Stimulated activated CD8-positive, alpha-beta memory T cell treated with anti-CD3 and anti-CD28 coated beads, Interleukin-12 subunit alpha, Interleukin-12 subunit beta, amount 100 ng/mL, for 1 hour (primary cell): Measurements from ENCODE around the gene MEGF6.

Experiments used
- DNase-seq: peaks from one replicate; pipeline ENCODE4 v3.0.0-alpha.2; 2020; ENCODE audit warnings: low read depth

MEGF6 gene

DNA sequence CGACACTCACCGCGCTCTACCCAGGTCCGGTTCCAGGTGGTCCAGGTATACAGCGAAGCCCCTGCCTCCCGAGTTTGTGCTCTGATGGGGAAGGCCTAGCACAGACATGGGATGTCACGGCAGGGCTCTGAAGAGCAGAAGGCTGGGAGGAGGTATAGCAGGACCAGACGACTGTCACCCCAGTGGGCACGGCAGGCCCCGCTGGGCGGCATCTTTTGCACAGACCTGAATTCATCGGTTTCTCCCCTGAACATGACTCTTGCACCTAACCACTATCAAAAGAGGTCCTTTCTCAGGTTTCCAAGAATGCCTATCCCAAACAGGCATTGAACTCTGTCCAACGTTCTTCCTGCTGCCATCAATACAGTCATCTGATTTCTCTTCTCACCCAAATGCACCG lies 126.3 kb downstream of the MEGF6 start:
- DNase-seq, result no peak

DNA sequence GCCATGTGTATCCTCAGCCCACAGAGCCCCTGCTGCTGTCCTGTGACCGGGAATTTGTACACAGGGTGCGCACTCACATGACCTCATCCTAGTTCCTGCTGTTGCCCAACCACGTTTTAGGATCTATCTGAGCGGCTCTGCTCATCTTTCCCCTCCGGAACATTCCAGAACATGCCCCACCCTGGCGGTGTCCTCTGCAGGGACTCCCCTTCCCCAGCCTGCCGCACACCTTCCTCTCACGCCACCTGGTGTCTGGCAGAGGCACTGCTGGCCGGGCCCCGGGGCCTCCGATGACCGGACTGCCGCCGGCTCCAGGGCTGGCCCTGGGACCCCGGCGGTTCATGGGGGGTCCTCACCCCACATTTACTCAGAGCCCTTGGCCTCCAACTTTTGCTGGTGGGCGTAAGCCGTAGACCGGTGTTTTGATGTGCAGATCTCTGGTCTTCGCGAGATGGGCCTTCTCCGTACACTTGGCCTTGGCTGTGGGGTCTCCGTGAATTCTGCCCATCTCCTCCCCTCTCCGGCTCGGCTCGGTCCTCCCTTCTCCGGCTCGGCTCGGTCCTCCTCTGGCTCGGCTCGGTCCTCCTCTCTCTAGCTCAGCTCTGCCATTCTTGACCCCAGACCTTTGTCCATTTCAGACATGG lies 127.4 kb downstream of the MEGF6 start:
- no peak for DNase-seq

DNA sequence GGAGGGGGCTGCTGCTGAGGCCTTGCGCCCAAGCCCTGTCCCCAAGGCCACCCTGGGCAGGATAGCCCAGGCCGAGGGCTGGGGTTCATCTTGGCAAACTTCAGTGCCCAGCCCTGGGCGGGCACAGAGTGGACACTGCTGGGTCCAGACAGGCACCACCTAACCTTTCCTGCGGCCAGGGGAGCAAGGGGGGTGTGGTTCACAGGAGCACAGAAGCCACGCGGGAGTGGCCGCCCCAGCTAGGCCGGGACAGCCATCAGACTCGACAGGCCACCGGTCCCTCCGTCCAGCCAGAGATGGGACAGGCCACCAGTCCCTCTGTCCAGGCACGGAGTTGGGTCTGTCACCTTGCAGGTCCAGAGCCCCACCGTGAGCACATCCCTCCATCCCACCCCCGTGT lies 127.9 kb downstream of the MEGF6 start:
- DNase-seq, result no peak

DNA sequence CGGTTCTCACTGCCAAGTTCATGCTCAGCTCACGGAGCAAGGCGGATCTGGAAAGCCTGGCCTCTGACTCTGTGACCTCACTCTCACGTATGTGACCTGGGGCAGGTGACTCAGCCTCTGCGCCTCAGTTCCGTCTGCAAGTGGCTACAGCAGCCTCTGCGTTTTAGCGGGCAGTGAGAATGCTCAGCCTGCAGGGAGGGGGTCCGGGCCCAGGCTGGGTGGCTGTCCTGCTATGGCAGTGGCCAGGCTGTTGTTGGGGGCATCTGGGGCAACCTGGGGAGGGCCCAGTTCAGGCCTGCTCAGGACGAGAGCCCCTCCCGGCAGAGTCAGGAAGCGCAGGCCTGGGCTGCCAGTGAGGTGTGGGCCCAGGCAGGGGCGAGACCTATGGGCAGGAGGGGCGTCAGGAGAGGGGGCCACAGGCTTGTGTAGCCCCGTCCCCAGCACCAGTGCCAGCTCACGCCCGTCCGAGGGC lies 128.9 kb downstream of the MEGF6 start:
- no peak for DNase-seq

DNA sequence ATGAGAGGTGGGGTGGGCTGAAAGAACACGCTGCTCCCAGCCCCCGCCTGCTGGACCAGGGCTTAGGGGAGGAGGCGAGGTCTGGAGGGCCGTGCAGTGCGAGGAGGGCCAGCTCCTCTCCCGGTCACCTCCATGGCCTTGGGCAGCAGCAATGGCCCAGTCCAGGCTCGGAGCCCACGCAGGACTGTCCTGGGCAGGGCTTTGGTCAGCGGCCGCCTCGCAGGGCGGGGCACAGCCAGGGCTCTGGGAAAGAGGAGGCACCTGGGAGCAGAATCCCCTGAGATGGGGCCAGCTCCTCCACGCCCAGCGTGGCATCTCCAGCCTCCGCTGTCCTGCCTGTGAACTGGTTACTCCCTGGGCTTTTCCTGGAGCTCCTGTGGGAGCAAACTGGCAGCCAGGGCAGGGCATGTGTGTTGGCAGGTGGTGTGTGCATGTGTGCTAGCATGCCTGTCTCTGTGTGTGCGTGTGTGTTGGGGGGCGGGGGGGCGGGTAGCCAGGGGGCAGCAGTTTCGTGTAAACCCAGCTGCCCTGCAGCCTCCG lies 129.4 kb downstream of the MEGF6 start:
- DNase-seq, result no peak

DNA sequence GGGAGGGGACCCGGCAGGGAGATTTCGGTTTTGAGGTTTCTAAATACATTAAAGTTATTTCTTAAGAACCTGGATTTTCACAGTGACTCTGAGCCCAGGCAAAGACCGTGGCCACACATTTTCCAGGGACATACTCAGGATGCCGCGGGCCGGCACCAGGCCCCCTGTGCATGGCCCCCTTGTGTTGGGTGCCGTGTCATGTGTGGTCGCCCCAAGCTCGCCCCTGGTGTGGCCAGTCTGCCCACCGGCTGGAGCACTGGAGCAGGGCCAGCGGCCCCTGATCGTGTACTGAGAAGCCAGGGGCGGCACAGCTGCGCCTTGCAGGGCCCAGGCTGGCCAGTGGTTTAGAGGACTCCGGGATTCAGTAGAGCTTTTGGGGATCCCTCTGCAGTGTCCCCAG lies 130.3 kb downstream of the MEGF6 start:
- no peak for DNase-seq

DNA sequence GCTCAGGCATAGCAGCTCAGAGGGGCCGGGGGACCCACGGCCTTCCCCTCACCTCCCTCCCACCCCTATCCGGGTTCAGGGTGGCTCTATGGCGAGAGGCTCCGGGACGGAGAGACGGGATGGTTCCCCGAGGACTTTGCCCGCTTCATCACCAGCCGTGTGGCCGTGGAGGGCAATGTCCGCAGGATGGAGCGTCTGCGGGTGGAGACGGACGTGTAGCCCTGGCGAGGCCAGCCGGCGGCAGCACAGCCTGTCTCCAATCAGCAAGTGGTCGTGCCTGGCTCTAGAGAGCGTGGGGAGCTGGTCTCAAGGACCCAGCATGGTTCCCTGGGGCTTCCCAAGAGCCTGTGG lies 131.0 kb downstream of the MEGF6 start:
- DNase-seq, result no peak

DNA sequence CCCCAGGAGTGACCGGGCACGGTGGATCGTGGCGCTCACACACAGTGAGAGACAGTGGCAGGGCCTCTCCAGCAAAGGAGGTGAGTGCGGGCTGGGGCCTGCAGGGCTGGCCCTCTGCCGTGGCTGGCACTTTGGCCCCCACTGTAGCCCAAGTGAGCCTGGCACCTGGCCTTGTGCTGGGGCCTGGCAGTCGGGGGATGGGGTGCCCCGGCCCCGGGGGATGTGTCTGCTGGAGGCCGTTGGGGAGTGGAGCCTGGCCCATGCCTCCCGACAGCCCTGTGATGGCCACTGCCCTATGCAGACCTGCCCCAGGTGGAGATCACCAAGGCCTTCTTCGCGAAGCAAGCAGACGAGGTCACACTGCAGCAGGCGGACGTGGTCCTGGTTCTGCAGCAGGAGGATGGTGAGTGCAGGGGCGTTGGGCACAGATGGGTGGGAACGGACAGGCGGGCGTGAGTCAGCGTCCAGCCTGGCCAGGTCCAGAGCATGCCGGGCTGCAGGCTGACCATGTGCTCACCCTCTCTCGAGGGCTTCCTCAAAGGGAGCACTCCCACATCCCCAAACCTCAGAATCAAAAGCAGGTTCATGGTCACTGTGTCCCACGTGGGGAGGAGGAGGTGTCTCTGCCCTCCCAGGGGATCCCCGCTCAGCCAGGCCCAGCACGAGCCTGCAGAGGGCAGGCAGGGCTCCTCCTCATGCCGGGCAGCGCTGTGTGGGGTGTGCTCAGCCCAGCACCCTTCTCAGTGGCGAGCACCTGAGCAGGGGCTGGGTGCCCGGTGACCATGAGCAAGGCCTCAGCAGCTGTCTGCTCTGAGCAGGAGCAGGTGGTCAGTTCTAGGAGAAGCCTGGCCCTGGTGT lies 131.6 kb downstream of the MEGF6 start:
- DNase-seq, result no peak

DNA sequence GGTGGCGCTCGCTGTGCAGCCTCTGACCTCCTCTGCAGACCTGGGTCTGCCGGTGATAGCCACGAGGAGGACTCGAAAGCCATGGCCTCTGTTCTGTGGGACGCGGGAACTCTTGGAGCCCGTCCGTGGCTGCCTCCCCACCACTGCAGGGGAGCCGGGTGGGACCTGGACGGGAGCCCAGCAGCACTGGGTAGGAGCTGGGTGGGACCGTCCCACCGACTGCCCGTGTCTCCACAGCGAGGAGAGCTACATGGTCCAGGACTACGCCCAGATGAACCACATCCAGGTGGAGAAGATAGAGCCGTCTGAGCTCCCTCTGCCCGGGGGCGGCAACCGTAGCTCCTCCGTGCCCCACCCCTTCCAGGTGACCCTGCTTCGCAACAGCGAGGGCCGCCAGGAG lies 133.1 kb downstream of the MEGF6 start:
- DNase-seq, result no peak

DNA sequence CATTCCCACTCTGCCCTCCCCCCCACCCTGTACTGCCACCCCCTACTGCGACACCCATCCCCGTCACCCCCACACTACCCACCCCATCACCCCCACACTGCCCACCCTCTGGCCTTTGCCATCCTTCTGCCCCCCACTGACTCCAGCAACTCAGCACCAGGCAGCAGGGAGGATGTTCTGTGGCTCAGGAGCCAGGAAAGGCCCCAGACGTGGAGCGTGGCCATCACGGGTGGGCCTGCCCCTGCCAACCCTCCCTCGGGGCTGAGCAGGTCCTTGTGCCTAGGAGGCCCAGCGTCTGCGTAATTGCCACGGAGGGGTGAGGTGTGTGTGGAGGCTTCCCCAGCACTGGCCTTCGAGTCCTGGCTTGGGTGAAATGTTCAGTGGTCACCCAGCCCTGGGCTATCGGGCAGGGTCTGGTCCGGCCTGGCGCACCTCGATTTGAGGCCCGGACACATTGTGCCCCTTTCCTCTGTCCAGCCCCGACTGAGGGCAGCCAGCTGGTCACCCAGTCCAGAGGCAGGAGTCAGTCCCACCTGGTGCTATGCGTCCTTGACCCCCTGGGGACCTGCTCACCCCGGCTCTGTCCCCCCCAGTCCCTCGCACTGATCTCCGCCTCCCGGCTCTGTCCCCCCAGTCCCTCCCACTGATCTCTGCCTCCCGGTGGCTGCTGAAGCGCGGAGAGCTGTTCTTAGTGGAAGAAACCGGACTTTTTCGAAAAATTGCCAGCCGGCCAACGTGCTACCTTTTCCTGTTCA lies 133.9 kb downstream of the MEGF6 start:
- no peak for DNase-seq

DNA sequence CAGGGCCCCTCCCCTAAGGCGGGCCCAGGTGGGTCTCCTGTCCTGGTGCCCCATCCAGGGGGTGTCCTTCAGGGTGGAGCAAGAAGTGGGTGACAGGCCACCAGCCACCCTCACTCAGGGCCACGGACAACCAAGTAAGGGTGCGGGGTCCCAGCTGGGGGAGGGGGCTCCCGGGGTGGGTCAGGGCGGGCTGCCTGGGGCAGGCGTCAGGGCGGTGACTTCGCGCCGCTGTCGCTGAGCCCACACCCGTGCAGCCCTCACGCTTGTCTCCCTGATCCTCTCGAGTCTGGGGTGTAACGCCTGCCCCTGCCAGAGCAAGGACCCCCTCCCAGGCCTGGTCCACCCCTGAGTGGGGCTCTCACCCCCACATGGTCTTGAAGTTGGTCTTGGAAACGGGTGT lies 134.6 kb downstream of the MEGF6 start:
- no peak for DNase-seq

DNA sequence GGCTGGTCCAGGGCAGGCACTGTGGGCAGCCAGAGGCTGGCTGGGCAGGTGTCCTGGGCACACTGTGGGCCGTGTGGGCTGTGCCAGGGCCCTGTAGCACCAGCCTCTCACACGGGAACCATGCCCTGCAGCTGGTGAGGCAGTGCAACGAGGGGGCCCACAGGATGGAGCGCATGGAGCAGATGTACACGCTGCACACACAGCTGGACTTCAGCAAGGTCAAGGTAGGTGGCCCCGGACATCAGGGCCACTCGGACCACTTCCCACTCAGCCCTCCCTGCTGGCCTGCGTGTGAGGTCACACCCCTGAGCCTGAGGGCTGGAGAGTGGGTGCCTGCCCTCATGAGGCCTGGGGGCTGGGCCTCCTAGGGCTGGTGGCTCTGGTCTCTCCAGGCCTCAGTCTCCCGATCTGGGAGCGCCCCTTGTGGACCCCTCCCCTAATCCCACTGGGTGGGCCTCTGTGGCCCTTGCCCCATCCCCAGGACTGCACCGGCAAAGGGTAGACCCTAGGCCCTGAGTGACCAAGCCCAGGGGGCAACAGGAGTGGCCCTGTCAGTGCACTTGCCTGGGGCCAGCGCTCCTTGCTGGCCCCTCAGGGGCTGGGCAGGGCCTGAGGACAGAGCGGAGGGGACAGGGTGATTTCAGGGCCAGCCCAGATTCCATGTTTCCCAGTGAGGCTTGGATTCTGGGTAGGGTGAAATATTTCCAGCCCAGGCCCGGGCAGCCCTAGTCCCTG lies 135.3 kb downstream of the MEGF6 start:
- DNase-seq, result no peak

DNA sequence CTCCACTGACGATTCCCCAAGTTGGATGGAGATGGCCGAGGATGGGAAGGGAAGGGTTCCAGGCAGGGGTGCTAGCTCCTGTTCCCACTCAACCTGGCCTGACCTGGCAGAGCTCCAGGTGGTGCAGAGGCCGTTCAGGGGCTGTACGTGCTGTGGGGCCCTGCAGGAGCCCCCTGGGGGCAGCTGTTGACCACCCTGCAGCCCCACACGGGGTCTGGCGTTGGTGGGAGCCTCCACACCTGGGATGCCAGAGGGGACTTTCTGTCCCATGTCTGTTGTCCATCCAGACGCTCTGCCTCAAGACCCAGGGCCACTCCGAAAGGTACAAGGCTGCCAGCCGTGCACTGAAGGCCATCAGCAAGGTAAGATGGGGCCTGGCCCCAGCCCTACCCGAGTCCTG lies 136.9 kb downstream of the MEGF6 start:
- no peak for DNase-seq

DNA sequence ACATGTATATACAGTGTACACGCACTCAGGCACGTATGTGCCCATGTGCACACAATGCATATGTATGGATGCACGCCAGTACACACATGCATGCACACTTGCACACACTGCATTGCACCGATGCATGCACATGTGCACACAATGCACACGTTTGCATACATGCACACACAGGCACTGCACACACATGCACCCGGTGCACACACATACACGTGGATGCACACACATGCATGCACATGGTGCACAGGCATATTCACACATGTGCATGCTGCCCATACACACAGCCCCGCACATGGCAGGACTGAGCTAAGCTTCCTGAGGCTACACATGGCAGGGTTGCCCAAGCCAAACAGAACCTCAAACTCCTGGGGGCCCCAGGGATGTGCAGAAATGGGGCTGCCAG lies 137.3 kb downstream of the MEGF6 start:
- DNase-seq, result no peak

DNA sequence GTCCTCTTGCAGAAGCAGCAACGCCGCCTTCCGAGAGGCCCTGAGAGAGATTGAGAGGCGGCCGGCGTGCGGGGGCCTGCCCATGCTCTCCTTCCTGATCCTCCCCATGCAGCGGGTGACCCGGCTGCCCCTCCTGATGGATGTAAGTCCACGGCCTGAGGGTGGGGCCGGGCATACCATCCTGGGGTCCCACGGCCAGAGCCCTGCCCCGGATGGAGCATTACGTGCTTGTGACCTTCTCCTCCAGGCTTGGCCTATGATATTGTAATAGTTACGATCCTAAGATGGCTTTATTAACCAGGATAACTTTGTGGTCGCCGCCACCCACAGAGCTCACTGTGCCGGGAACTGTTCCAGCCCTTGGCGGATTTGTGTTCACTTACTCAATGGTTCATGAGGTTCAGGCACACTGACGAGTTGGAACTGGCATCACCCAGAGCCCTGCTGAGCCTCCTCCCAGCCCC lies 137.9 kb downstream of the MEGF6 start:
- no peak for DNase-seq

DNA sequence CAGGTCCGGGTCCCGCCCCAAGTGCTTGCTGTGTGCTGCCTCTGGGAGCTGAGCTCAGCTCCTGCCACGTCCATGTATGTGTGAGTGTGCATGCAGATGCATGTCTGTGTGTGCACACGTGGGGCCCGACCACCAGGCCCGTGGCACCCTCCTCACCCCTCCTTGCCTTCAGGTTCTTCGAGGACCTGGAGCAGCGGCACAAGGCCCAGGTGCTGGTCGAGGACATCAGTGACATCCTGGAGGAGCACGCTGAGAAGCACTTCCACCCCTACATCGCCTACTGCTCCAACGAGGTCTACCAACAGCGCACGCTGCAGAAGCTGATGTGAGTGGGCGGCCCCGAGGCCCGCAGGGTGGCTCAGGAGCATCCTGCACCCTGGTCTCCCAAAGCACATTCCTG lies 138.4 kb downstream of the MEGF6 start:
- no peak for DNase-seq

DNA sequence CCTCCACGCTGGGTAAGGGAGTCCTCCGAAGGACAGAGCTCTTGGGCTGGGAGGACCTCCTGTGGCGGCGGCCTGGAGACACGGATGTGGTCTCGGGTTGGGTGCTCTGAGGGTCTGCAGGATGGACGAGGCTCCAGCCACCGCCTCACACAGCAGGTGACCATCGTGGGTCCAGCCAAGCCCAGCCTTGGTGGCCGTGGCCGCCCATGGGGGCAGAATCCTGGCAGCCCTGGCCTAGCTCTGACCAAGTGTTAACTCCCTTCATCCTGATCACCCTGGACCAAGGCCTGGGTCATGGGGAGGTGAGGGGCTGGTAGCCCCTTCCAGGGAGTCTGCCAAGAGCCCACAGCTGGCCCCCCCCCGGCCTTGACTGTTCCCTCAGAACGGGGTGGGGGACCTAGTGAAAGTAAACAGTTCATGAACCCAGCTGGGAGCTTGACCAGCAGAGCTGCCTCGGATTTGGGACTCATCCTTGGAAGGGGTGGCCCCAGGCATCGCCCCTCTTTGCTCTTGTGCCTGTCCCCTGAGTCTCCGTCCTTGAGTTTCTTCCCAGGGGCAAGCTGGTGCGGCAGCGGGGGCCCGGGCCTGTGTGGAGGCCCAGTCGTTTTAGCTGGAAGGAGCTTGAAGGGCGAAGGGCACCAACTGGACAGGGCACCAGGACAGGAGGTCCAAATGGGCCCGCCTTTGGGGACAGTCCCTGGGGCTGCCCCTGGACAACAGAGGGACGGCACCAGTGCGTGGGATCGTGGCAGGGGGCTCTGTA lies 139.0 kb downstream of the MEGF6 start:
- DNase-seq, result no peak

DNA sequence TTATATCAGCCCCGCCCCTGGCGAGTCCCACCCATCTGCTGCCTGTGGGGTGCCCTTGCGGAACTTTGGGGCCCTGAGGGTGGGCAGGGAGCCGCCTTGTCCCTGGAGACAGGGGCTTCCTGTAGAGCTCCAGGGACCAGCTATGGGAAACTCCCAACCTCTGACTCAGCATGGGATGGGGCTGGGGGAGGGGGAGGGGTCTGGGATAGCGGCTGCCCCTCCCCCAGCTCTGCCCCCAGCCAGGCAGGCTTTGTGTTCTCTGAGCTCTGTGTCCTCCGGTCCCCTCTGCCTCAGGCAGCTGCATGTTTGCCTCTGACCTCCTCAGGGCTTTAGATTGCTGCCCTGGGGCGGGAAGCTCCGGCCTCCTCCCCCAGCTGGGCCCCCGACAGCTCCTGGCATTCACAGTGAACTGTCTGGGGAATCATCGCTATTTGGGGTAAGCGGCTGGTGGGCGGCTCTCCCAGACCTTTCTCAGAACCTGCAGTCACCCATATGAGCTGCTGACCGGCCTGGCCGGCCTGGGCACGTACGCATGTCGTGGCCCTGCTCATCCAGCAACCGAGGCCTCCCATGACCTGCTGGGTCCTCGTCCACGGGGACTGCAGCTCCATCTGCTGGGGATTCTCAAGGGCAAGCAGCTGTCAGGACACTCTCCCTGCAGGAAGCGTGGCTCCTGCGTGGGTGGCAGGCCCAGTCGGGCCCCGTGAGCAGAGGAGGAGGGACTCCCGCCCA lies 139.8 kb downstream of the MEGF6 start:
- DNase-seq, result no peak

DNA sequence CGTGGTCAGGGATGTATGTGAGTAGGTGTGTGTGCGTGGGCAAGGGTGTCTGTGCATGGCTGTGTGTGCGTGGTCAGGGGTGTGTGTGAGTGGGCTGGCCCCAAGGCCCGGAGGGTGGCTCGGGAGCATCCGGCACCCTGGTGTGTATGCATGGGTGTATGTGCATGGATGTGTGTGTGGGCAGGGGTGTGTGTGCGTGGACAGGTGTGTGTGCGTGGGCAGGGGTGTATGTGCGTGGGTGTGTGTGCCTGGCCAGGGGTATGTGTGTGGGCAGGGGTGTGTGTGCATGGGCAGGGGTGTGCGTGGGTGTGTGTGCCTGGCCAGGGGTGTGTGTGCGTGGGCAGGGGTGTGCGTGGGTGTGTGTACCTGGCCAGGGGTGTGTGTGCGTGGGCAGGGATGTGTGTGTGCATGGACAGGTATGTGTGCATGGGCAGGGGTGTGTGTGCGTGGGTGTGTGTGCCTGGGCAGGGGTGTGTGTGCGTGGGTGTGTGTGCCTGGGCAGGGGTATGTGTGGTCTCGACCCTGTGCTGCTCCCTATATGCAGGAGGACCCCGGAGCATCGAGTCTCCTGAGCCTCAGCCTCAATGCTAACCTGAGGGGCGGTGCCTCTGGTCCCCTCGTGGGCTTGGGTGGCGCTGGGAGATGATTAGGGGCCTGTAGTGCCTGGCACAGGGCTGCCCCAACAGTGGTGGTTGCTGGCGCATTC lies 140.5 kb downstream of the MEGF6 start:
- DNase-seq, result no peak
